K562 (cell line): ENCODE measurements around the gene PRKCE. TPM values are rescaled to one million over a fixed set of nuclear protein-coding genes. Genes with fewer than 3 reads are reported as not detected.

Experiments used
- ATAC-seq: fragments of 200-7000 bp; cut with Tn5 transposase; 3 replicates; pipeline ENCODE4 v1.9.1; 2020; ENCODE audit warnings: moderate library complexity
- BruUV-seq: library from RNA; stranded (reverse); fragments of 400-500 nt; replicated peaks from 2 replicates; lab custom pipeline; 2021; lab: Mats Ljungman, UMichigan
- CTCF ChIA-PET: fragments of 300-600 bp; formaldehyde crosslinking; extraction: SDS; loops from one replicate; lab custom pipeline; 2021; ENCODE audit warnings: low intra/inter-chr PET ratio; lab: Yijun Ruan, JAX
- POLR2A ChIA-PET: fragments of 300-600, 350-650 bp; sonication (Branson Sonifier 250); formaldehyde crosslinking; extraction: SDS; loops from one replicate; lab custom pipeline; 2021; ENCODE audit warnings: antibody characterized with exemption, inconsistent platforms; lab: Yijun Ruan, JAX
- DNase-seq, 4 experiments: peaks; one replicate each; pipeline versions ENCODE4 v3.0.0 to v3.0.0-alpha.2; 2011 to 2018; ENCODE audit warnings: low spot score in 3 of 4, mixed read lengths in 3 of 4; ENCODE audit errors: extremely low read depth in 1 of 4
- FAIRE-seq: peaks from 2 replicates; lab custom pipeline; 2011; peaks lifted over from hg19 to GRCh38; lab: Jason Lieb, UNC
- H2AFZ ChIP-seq: 2 replicates; pipeline ENCODE4 v1.6.0; 2011; ENCODE audit warnings: low read depth, low read length, control low read depth, inconsistent platforms
- H3K27ac ChIP-seq: fragments of 200-600 bp; 3 replicates; pipeline ENCODE4 v1.8.0; 2011; ENCODE audit warnings: low read depth, mild to moderate bottlenecking, control low read depth, inconsistent platforms, low read length, moderate library complexity, mixed read lengths; ENCODE audit errors: extremely low read depth
- H3K27me3 ChIP-seq, 2 experiments: fragments of 300-600 bp in 1 of 2; 2 replicates in 1 of 2; 3 replicates in 1 of 2; pipeline versions ENCODE4 v1.6.0 to v1.8.0; 2011; ENCODE audit warnings: inconsistent platforms in 2 of 2, low read length in 2 of 2, mild to moderate bottlenecking in 1 of 2, mixed read lengths in 1 of 2, moderate library complexity in 1 of 2; ENCODE audit not compliant: control insufficient read depth in 2 of 2, insufficient read depth in 2 of 2
- H3K36me3 ChIP-seq: fragments of 300-600 bp; 3 replicates; pipeline ENCODE4 v1.8.0; 2011; ENCODE audit warnings: mild to moderate bottlenecking, low read length, inconsistent platforms; ENCODE audit not compliant: control insufficient read depth, insufficient read depth
- H3K4me1 ChIP-seq, 2 experiments: fragments of 200-600 bp in 1 of 2; replicated peaks in 1 of 2; 2 replicates in 1 of 2; 3 replicates in 1 of 2; pipeline versions ENCODE4 v1.5.1 to v1.8.0; 2011; ENCODE audit warnings: inconsistent platforms in 2 of 2, low read length in 2 of 2, mild to moderate bottlenecking in 1 of 2, mixed read lengths in 1 of 2, moderate library complexity in 1 of 2; ENCODE audit not compliant: control insufficient read depth in 2 of 2, insufficient read depth in 2 of 2
- H3K4me2 ChIP-seq: 2 replicates; pipeline ENCODE4 v1.6.1; 2011; ENCODE audit warnings: low read length, control low read depth, inconsistent platforms, mixed read lengths; ENCODE audit not compliant: insufficient read depth
- H3K4me3 ChIP-seq: fragments of 200-600 bp; sonication (generic), shearing (Covaris generic); 2 replicates; pipeline ENCODE4 v1.5.1; 2016; ENCODE audit warnings: control low read depth, inconsistent platforms
- H3K79me2 ChIP-seq: fragments of 200-600 bp; 3 replicates; pipeline ENCODE4 v1.8.0; 2011; ENCODE audit warnings: low read length, inconsistent platforms; ENCODE audit not compliant: control insufficient read depth, insufficient read depth
- H3K9ac ChIP-seq, 2 experiments: 2 replicates each; pipeline versions ENCODE4 v1.6.0 to v1.6.1; 2011; ENCODE audit warnings: low read depth in 2 of 2, low read length in 2 of 2, control low read depth in 1 of 2, inconsistent platforms in 1 of 2, mild to moderate bottlenecking in 1 of 2, mixed read lengths in 1 of 2; ENCODE audit not compliant: insufficient read depth in 1 of 2
- H3K9me1 ChIP-seq: one replicate; pipeline ENCODE4 v1.6.0; 2011; ENCODE audit warnings: inconsistent platforms, mild to moderate bottlenecking, low read length, moderate library complexity; ENCODE audit not compliant: control insufficient read depth, insufficient read depth
- H3K9me3 ChIP-seq: replicated peaks from 2 replicates; pipeline ENCODE4 v1.5.1; 2011; ENCODE audit warnings: low read depth, low read length, inconsistent platforms; ENCODE audit not compliant: control insufficient read depth, insufficient read depth
- H4K20me1 ChIP-seq: replicated peaks from 2 replicates; pipeline ENCODE4 v1.6.1; 2011; ENCODE audit warnings: low read length, inconsistent platforms, mixed read lengths; ENCODE audit not compliant: control insufficient read depth, insufficient read depth
- FOXA1 ChIP-seq: fragments of 450-650 bp; IDR thresholded peaks from 2 replicates; pipeline ENCODE4 v1.6.1; 2016; ENCODE audit warnings: mild to moderate bottlenecking, borderline replicate concordance
- HDAC1 ChIP-seq, 2 experiments: fragments of 450-650 bp; IDR thresholded peaks; 2 replicates each; pipeline ENCODE4 v1.6.1; 2016 to 2017; ENCODE audit warnings: inconsistent platforms in 1 of 2, mild to moderate bottlenecking in 1 of 2, moderate library complexity in 1 of 2
- HDAC6 ChIP-seq: IDR thresholded peaks from 2 replicates; pipeline ENCODE4 v1.6.1; 2012; ENCODE audit warnings: low read depth, mild to moderate bottlenecking, control low read depth, inconsistent platforms, low read length, moderate library complexity
- HIVEP1 ChIP-seq: fragments of 250-450 bp; sonication (Bioruptor Pico); IDR thresholded peaks from 2 replicates; pipeline ENCODE4 v1.4.0; 2020; ENCODE audit warnings: mild to moderate bottlenecking
- ZC3H8 ChIP-seq: fragments of 450-650 bp; IDR thresholded peaks from 2 replicates; pipeline ENCODE4 v1.6.1; 2017
- ZNF408 ChIP-seq: fragments of 250-450 bp; sonication (Bioruptor Pico); IDR thresholded peaks from 2 replicates; pipeline ENCODE4 v1.4.0; 2020; ENCODE audit warnings: low read depth, mild to moderate bottlenecking, moderate library complexity
- ZNF551 ChIP-seq: fragments of 250-450 bp; sonication (Bioruptor Pico); IDR thresholded peaks from 2 replicates; pipeline ENCODE4 v1.5.0; 2021; ENCODE audit warnings: mild to moderate bottlenecking, moderate library complexity
- ZNF586 ChIP-seq: fragments of 450-650 bp; formaldehyde crosslinking; conservative IDR thresholded peaks from 2 replicates; pipeline ENCODE4 v1.4.0; 2020; ENCODE audit warnings: mild to moderate bottlenecking, moderate library complexity
- ZNF592 ChIP-seq: fragments of 450-650 bp; IDR thresholded peaks from 2 replicates; pipeline ENCODE4 v1.6.1; 2017; ENCODE audit warnings: antibody characterized with exemption, mild to moderate bottlenecking
- WGBS: fragments of 100-300 bp; shearing (Covaris generic); methylation state at CpG from one replicate; pipeline ENCODE4 v1.1.6; 2016; ENCODE audit warnings: low coverage, mixed read lengths; ENCODE audit not compliant: insufficient coverage; ENCODE audit errors: missing lambda C conversion rate; 5-methylcytosine and 5-hydroxymethylcytosine counted together
- in situ Hi-C: fragments of 300-500 bp; cut with MboI; formaldehyde crosslinking; loops from 4 replicates; pipeline ENCODE4 v1.15.0; 2018; ENCODE audit warnings: inconsistent platforms, mixed read lengths
- intact Hi-C: fragments of 100-400 bp; cut with micrococcal nuclease; formaldehyde crosslinking; loops from 2 replicates; pipeline ENCODE4 v1.14.2; 2022
- polyA plus RNA-seq, 8 experiments: library from polyadenylated mRNA; depleted of rRNA in 4 of 8; stranded (reverse) in 5 of 8; unstranded in 3 of 8; fragments of >200 nt; fragmentation: Nextera tagmentation in 2 of 8; fragmentation: Illumina TruSeq in 1 of 8; extraction: Ambion mirVana in 2 of 8; extraction: Trizol in 1 of 8; gene quantifications; 2 replicates each; pipeline versions ENCODE4 v1.2.1 to v1.2.3, GENCODE V29; 2011 to 2014; ENCODE audit warnings: inconsistent platforms in 1 of 8, missing spikeins in 1 of 8
- total RNA-seq, 7 experiments: library from RNA; depleted of rRNA in 6 of 7; stranded (reverse); fragments of >200 nt in 6 of 7; fragmentation: Illumina TruSeq in 2 of 7; extraction: Trizol in 2 of 7; gene quantifications; 2 replicates each; pipeline versions ENCODE4 v1.2.1 to v1.2.3, GENCODE V29; 2011 to 2021; ENCODE audit warnings: low replicate concordance in 1 of 7
- TF ChIP-seq, protein P1 (sequence below): sonication (generic); formaldehyde crosslinking; IDR thresholded peaks from 2 replicates; pipeline ENCODE4 v1.8.0; 2022; ENCODE audit warnings: mild to moderate bottlenecking, missing genetic modification reagents
- TF ChIP-seq, protein P2 (sequence below): sonication (generic); formaldehyde crosslinking; IDR thresholded peaks from 2 replicates; pipeline ENCODE4 v1.8.0; 2022; ENCODE audit warnings: mild to moderate bottlenecking, missing genetic modification reagents

The PRKCE gene
- total and polyA plus RNA-seq, 9 of the 15 experiments (the other 6 are each of a cell fraction or from before 2014, with no cell fraction given) = 0.06 to 1.0 (median 0.22) TPM; not detected in 1

DNA sequence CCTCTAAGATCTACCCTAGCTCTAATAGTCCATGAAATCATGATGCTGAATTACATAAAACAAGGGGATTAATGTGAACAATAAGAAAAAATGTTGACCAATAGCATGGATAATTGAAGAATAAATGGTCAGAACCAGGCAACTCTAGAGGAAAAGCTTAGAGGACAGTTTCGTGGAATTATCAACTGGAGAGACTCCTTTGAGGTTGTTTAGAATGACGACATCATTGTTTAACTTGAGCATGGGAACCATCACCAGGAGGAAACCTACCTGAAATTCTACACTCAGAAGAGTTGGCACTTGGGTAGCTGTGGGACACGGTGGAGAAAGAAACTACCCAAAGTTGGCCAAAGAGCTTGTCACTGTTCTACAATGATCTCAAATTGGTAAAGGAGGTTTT is 466.5 kb downstream of the PRKCE start (continued):
- no peak for TF ChIP-seq FOXA1

DNA sequence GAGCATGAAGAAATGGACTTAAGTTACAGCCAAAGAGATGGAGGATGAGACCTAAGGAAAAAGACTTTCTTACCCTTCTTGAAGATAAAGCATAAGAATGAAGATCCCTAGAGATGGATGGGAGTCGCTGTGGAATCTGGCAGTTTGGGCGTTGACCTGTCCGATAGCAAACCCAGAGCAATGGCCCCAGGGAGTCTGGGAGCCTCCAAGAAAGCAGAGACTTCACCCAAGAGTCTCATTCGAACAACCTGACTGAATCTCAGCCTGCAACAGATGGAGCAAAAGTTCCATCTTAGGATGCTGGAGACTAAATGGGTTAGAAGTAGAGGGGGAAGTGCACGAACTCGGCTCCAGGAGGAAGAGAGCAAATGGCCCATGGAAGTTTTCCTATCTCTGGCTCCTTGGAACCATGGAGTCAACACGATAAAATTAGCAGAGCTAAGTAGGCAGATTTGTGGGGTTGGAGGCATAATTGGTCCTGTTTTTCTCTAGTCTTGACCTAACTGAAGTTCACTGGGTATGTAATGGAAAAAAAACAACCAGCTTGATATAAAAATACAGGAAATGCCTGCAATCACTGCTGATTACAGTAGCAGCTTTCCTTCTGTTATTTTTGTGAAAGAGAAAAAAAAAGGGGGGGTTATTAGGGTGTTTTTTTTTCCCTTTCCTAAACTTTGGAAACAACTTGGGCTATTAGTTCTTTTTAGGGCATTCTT is 467.3 kb downstream of the PRKCE start:
- ATAC-seq = no peak
- POLR2A ChIA-PET = no interaction called here
- H3K4me2 ChIP-seq = no peak overlapping the region
- no peak for TF ChIP-seq ZNF592
- TF ChIP-seq, protein P1, sequence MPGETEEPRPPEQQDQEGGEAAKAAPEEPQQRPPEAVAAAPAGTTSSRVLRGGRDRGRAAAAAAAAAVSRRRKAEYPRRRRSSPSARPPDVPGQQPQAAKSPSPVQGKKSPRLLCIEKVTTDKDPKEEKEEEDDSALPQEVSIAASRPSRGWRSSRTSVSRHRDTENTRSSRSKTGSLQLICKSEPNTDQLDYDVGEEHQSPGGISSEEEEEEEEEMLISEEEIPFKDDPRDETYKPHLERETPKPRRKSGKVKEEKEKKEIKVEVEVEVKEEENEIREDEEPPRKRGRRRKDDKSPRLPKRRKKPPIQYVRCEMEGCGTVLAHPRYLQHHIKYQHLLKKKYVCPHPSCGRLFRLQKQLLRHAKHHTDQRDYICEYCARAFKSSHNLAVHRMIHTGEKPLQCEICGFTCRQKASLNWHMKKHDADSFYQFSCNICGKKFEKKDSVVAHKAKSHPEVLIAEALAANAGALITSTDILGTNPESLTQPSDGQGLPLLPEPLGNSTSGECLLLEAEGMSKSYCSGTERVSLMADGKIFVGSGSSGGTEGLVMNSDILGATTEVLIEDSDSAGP = no peak
- TF ChIP-seq ZNF586 (CRISPR knock-in tag) = no peak
- TF ChIP-seq, protein P2, sequence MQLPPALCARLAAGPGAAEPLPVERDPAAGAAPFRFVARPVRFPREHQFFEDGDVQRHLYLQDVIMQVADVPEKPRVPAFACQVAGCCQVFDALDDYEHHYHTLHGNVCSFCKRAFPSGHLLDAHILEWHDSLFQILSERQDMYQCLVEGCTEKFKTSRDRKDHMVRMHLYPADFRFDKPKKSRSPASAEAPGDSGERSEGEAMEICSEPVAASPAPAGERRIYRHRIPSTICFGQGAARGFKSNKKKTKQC = no peak
- TF ChIP-seq HDAC1 (IDR thresholded peaks at IDR 0.05) = no peak
- no peak for TF ChIP-seq ZNF551 (CRISPR knock-in tag)
- no peak for TF ChIP-seq HDAC6
- no peak for TF ChIP-seq ZC3H8
- TF ChIP-seq ZNF408 (CRISPR knock-in tag) = no peak
- no peak for TF ChIP-seq HIVEP1

More for the DNA sequence above, 467.3 kb downstream of the PRKCE start:
- intact Hi-C loops (no loop called here), in situ Hi-C loops (no loop called here)
- Histone ChIP-seq H3K79me2 (no peaks in the 10 kb centered on the region), H3K27ac (no peak overlapping the region), H3K4me3 (no peak overlapping the region), H3K9ac (no peak overlapping the region), H3K9me3 (no peaks in the 10 kb centered on the region), H4K20me1 (no peaks in the 10 kb centered on the region), H3K27me3 (peaks cover 0 to 22% of the 10 kb centered on the region in 2 experiments; a peak in 3 of 5 replicates), H3K36me3 (no peaks in the 10 kb centered on the region), H2AFZ (no peak overlapping the region), H3K4me1 (no peaks in the 10 kb centered on the region), H3K9me1 (no peaks in the 10 kb centered on the region)
- CTCF ChIA-PET = no interaction called here
- no TSS peak for BruUV-seq
- 2% methylated on average over 7 of the region's 7 CpGs for WGBS
- FAIRE-seq = no peak
- no peak for DNase-seq
